Esophagus mucosa (tissue), 1 donor: ENCODE data around the gene RGMB. TPM values are rescaled to one million over a fixed set of nuclear protein-coding genes. Genes with fewer than 3 reads are reported as not detected.

Experiments
- ATAC-seq: fragments of 200-7000 bp; cut with Tn5 transposase; one replicate; pipeline ENCODE4 v1.9.1; 2020
- total RNA-seq: library from RNA; stranded (reverse); gene quantifications from one replicate; pipeline ENCODE4 v1.2.4, GENCODE V29; 2023
- donor health status: DM: yes; HTN: yes; CAD: no.

RGMB gene
- total RNA-seq, 1 donor from 2014 or later = 9.7 TPM

GRCh38 chr5:98786191-98786853, 12.9 kb downstream of the RGMB start:
- peak; percentile 80 for ATAC-seq

GRCh38 chr5:98787131-98787719, 13.8 kb downstream of the RGMB start:
- ATAC-seq = peak; percentile 48

- ATAC-seq = no peak
Measured at GRCh38 chr5:98789029-98789428, 15.6 kb downstream of the RGMB start.

GRCh38 chr5:98791001-98791519, 17.6 kb downstream of the RGMB start:
- ATAC-seq = no peak

- no peak for ATAC-seq
Measured at GRCh38 chr5:98791898-98792580, 18.6 kb downstream of the RGMB start.

GRCh38 chr5:98793223-98793622, 19.8 kb downstream of the RGMB start:
- ATAC-seq = no peak

GRCh38 chr5:98794001-98794400, 20.5 kb downstream of the RGMB start:
- no peak for ATAC-seq

- no peak for ATAC-seq
Measured at GRCh38 chr5:98794414-98795080, 21.1 kb downstream of the RGMB start.

- no peak for ATAC-seq
Measured at GRCh38 chr5:98795243-98795642, 21.8 kb downstream of the RGMB start.

GRCh38 chr5:98796197-98796972, 22.9 kb downstream of the RGMB start:
- ATAC-seq = peak; percentile 73

- no peak for ATAC-seq
Measured at GRCh38 chr5:98798371-98798770, 24.9 kb downstream of the RGMB start.

GRCh38 chr5:98798847-98799246, 25.4 kb downstream of the RGMB start:
- ATAC-seq = no peak

- ATAC-seq = peak; percentile 47
Measured at GRCh38 chr5:98804066-98804465, 30.6 kb downstream of the RGMB start.

GRCh38 chr5:98805070-98805469, 31.6 kb downstream of the RGMB start:
- no peak for ATAC-seq

GRCh38 chr5:98807806-98808205, 34.3 kb downstream of the RGMB start:
- no peak for ATAC-seq

- ATAC-seq = no peak
Measured at GRCh38 chr5:98810206-98810605, 36.7 kb downstream of the RGMB start.

GRCh38 chr5:98813755-98814154, 40.3 kb downstream of the RGMB start:
- no peak for ATAC-seq

GRCh38 chr5:98816582-98817222, 43.2 kb downstream of the RGMB start:
- ATAC-seq = no peak

GRCh38 chr5:98825582-98826375, 52.3 kb downstream of the RGMB start:
- no peak for ATAC-seq

GRCh38 chr5:98827161-98827560, 53.7 kb downstream of the RGMB start:
- ATAC-seq = no peak
